Measurements from ENCODE around the gene RBM8A. TPM values are rescaled to one million over a fixed set of nuclear protein-coding genes. Genes with fewer than 3 reads are reported as not detected.
A peak's percentile ranks its signal among the peaks of the same experiment; 100 is the strongest.

The RBM8A gene
- total and polyA plus RNA-seq, 9 of the 15 experiments (the other 6 are each of a cell fraction or from before 2014, with no cell fraction given), result 215 to 1,035 (median 291) TPM

GRCh38 chr1:145901312-145902021 lies 25.8 kb downstream of the RBM8A start:
- H3K9me3 ChIP-seq (replicated peaks; ENCODE audit: control insufficient read depth, insufficient read depth, low read depth, low read length), result no peaks in the 10 kb centered on the region
- ChIA-PET POLR2A (interaction anchor here (0.7 to 0.9 kb wide), 2 partner anchors 22 to 81 kb away, joined by 3 read pairs; no protein-coding TSS in a partner anchor), CTCF (ENCODE audit: low intra/inter-chr PET ratio) (no interaction called here)
- intact Hi-C loops (cut with micrococcal nuclease), result no loop called here
- H3K4me1 ChIP-seq (replicated peaks in 1 of 2; ENCODE audit: control insufficient read depth in 2 of 2, insufficient read depth in 2 of 2, low read length in 2 of 2), result peaks cover 3 to 12% of the 10 kb centered on the region in 2 experiments; a peak in 4 of 5 replicates
- H4K20me1 ChIP-seq (replicated peaks; ENCODE audit: control insufficient read depth, insufficient read depth, low read length), result no peaks in the 10 kb centered on the region
- no peak overlapping the region for H3K9ac ChIP-seq (ENCODE audit: insufficient read depth in 1 of 2, low read depth in 2 of 2, low read length in 2 of 2)
- no peak overlapping the region for H3K4me3 ChIP-seq
- H3K79me2 ChIP-seq (ENCODE audit: control insufficient read depth, insufficient read depth, low read length), result no peaks in the 10 kb centered on the region
- no TSS peak for BruUV-seq (replicated peaks)
- 43% methylated on average over 12 of the region's 12 CpGs for WGBS (ENCODE audit: insufficient coverage, low coverage, missing lambda C conversion rate)
- no peak overlapping the region for H3K27ac ChIP-seq (ENCODE audit: extremely low read depth, low read depth, low read length)
- no peak overlapping the region for H2AFZ ChIP-seq (ENCODE audit: low read depth, low read length)
- no peaks in the 10 kb centered on the region for H3K9me1 ChIP-seq (ENCODE audit: control insufficient read depth, insufficient read depth, low read length)
- no peak for FAIRE-seq
- H3K4me2 ChIP-seq (ENCODE audit: insufficient read depth, low read length), result no peak overlapping the region
- TF ChIP-seq DACH1 (IDR thresholded peaks at IDR 0.05; ENCODE audit: partially characterized antibody), result no peak
- no peak for TF ChIP-seq GABPB1 (CRISPR knock-in tag; IDR thresholded peaks at IDR 0.05)
- TF ChIP-seq SUPT5H (IDR thresholded peaks at IDR 0.05), result no peak
- 0 out of 2 replicates have a peak, but pooled peaks have one; percentile 5 for TF ChIP-seq SMC3 (conservative IDR thresholded peaks at IDR 0.05; ENCODE audit: insufficient read depth, low read depth, low read length)
- 0 out of 4 replicates have a peak, but pooled peaks of 1 of the 2 experiments have one; percentile 9 for TF ChIP-seq RAD21 (CRISPR knock-in tag; conservative IDR thresholded peaks at IDR 0.05 in 1 of 2, IDR thresholded peaks at IDR 0.05 in 1 of 2)
- TF ChIP-seq, protein P1, sequence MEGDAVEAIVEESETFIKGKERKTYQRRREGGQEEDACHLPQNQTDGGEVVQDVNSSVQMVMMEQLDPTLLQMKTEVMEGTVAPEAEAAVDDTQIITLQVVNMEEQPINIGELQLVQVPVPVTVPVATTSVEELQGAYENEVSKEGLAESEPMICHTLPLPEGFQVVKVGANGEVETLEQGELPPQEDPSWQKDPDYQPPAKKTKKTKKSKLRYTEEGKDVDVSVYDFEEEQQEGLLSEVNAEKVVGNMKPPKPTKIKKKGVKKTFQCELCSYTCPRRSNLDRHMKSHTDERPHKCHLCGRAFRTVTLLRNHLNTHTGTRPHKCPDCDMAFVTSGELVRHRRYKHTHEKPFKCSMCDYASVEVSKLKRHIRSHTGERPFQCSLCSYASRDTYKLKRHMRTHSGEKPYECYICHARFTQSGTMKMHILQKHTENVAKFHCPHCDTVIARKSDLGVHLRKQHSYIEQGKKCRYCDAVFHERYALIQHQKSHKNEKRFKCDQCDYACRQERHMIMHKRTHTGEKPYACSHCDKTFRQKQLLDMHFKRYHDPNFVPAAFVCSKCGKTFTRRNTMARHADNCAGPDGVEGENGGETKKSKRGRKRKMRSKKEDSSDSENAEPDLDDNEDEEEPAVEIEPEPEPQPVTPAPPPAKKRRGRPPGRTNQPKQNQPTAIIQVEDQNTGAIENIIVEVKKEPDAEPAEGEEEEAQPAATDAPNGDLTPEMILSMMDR (IDR thresholded peaks at IDR 0.05 in 2 of 3, conservative IDR thresholded peaks at IDR 0.05 in 1 of 3; ENCODE audit: insufficient read depth in 2 of 3, low read depth in 1 of 3, low read length in 3 of 3), result peak; percentile 24 to 41 (median 40); a peak in 3 of 6 replicates
- in situ Hi-C loops (cut with MboI), result no loop called here
- peak; percentile 57 for ATAC-seq
- H3K36me3 ChIP-seq (ENCODE audit: control insufficient read depth, insufficient read depth, low read length), result no peaks in the 10 kb centered on the region
- H3K27me3 ChIP-seq (ENCODE audit: control insufficient read depth in 2 of 2, insufficient read depth in 2 of 2, low read length in 2 of 2), result no peaks in the 10 kb centered on the region
- DNase-seq (ENCODE audit: extremely low read depth in 1 of 4, low spot score in 3 of 4), result peak in 1 of 4 experiments; percentile 26

All from K562 (cell line).